ENCODE measurements around the gene PPHLN1. TPM values are rescaled to one million over a fixed set of nuclear protein-coding genes. Genes with fewer than 3 reads are reported as not detected.

The PPHLN1 gene
- total and polyA plus RNA-seq, 8 donors, result 42.2 to 75.2 (median 65.6) TPM

DNA sequence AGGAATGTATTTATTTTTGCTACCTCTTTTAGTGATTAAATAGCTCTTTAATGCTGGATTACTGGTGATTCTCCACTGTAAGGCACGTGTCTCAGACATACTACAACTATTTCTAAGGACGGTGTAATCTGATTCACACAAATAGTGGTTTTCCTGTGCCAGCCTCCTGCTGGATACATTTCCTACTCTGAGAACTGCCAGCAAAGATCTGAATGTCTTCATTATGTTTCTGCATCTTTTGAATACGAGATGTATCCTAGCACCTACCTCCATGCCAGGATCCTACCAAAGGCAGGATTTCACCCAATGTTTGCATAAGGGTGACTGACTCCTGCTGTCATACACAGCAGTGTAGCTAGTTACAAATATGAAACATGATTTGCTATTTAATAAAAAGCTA, 143.0 kb downstream of the PPHLN1 start:
- no peaks in the 10 kb centered on the region for H3K27me3 ChIP-seq
- H3K27ac ChIP-seq, result no peak overlapping the region
- no peaks in the 10 kb centered on the region for H3K9me3 ChIP-seq
- peak; percentile 29 for ATAC-seq
- no peak overlapping the region for H3K4me3 ChIP-seq
- no peak for TF ChIP-seq CTCF (IDR thresholded peaks at IDR 0.05)
- no peak for DNase-seq
- H3K36me3 ChIP-seq, result peaks cover 0 to 38% of the 10 kb centered on the region in 2 donors
- peaks cover 3 to 18% of the 10 kb centered on the region in 2 donors for H3K4me1 ChIP-seq
- intact Hi-C loops (cut with DNase I), result no loop called here

DNA sequence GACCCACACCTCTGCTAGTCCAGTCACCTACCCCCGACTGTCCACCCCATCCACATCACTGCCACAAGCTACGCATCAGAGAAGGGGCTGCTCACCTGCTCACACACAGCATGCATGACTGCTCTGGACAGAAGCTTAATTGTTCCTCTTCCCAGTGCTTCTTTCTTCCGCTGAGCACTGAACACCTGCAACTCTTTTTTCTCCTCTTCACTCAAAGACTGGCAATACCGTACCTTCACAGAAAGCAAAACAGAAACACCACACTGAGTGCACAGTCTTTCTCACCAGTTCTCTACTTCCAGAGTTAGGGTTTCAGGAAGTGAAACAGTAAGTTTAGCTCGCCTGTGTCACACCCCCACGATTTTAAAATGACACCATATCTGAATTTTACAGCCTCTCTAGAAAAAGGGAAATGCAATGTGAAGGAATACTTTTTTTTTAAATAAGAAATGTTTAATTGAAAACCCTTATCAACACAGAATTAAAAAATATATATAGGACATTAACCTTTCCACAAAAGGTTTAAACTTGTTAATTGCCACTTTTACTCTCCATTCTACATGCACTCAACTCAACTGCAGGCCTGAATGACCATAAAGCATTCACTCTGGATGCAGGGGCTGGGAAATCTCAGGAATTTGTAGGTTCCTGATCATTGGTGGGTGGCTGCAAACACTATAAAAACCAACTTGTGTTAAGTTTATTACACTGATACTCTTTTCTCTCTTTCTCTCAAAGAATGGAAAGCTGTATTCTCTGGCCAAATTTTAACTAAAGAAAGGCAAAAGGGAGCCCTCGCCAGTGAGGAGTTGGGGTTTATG, 143.6 kb downstream of the PPHLN1 start:
- no peak for TF ChIP-seq CTCF (IDR thresholded peaks at IDR 0.05)
- no peaks in the 10 kb centered on the region for H3K9me3 ChIP-seq
- peaks cover 0 to 31% of the 10 kb centered on the region in 2 donors for H3K36me3 ChIP-seq
- no peak overlapping the region for H3K27ac ChIP-seq
- intact Hi-C loops (cut with DNase I), result no loop called here
- H3K27me3 ChIP-seq, result no peaks in the 10 kb centered on the region
- peaks cover 3 to 18% of the 10 kb centered on the region in 2 donors for H3K4me1 ChIP-seq
- no peak for DNase-seq
- peak; percentile 73 for ATAC-seq
- H3K4me3 ChIP-seq, result no peak overlapping the region

- intact Hi-C loops (cut with DNase I), result no loop called here
- Histone ChIP-seq H3K27me3 (no peaks in the 10 kb centered on the region), H3K4me1 (peaks cover 3 to 18% of the 10 kb centered on the region in 2 donors), H3K27ac (no peak overlapping the region), H3K9me3 (no peaks in the 10 kb centered on the region), H3K4me3 (no peak overlapping the region), H3K36me3 (peaks cover 0 to 12% of the 10 kb centered on the region in 2 donors)
- DNase-seq, result no peak
- TF ChIP-seq CTCF (IDR thresholded peaks at IDR 0.05), result no peak
- ATAC-seq, result no peak
Measured at GRCh38 chr12:42472376-42472775, 146.4 kb downstream of the PPHLN1 start.

DNA sequence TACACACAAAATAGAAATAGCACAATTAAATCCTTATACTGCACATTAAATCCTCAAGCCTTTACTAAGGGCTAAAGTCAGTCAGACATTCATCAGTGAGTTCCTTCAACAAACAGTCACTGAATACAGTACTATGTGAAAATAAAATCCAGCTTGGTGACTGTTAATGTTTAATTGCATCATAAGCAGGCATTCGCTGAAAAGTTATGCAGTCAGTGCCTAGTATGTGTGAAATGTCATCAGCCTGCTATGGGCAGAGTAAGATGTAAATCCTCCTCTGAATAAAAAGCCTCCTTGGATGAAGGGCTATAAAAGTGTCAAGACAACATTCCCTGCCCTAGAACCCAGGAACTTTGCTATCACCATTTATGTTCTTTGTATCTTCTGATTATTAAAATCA, 147.2 kb downstream of the PPHLN1 start:
- H3K27me3 ChIP-seq, result no peaks in the 10 kb centered on the region
- intact Hi-C loops (cut with DNase I), result no loop called here
- H3K4me3 ChIP-seq, result no peak overlapping the region
- no peak for TF ChIP-seq CTCF (IDR thresholded peaks at IDR 0.05)
- DNase-seq (no peak), ATAC-seq (no peak)
- H3K27ac ChIP-seq, result no peak overlapping the region
- H3K9me3 ChIP-seq, result no peaks in the 10 kb centered on the region
- peaks cover 0 to 8% of the 10 kb centered on the region in 2 donors for H3K36me3 ChIP-seq
- peaks cover 3 to 18% of the 10 kb centered on the region in 2 donors for H3K4me1 ChIP-seq

- H3K9me3 ChIP-seq, result no peaks in the 10 kb centered on the region
- ATAC-seq (no peak), DNase-seq (no peak)
- H3K27ac ChIP-seq, result no peak overlapping the region
- intact Hi-C loops (cut with DNase I), result no loop called here
- no peak for TF ChIP-seq CTCF (IDR thresholded peaks at IDR 0.05)
- no peaks in the 10 kb centered on the region for H3K27me3 ChIP-seq
- H3K4me3 ChIP-seq, result no peak overlapping the region
- H3K36me3 ChIP-seq, result peaks cover 0 to 5% of the 10 kb centered on the region in 2 donors
- peaks cover under 1 to 15% of the 10 kb centered on the region in 2 donors for H3K4me1 ChIP-seq
Measured at GRCh38 chr12:42473561-42473960, 147.6 kb downstream of the PPHLN1 start.

All from left lung (tissue), 10 donors.